Posterior vena cava (tissue), 2 donors: ENCODE data around the gene EXTL1. TPM values are rescaled to one million over a fixed set of nuclear protein-coding genes. Genes with fewer than 3 reads are reported as not detected.

Experiments used
- DNase-seq: peaks from one replicate; pipeline ENCODE4 v3.0.0-alpha.2; 2020; ENCODE audit warnings: low spot score
- intact Hi-C, 2 donors: fragments of 100-400 bp; cut with DNase I; formaldehyde crosslinking; loops; one replicate each; pipeline versions ENCODE4 v1.14.1 to v1.14.2; 2022 to 2023
- total RNA-seq, 2 donors: library from RNA; stranded (reverse); fragmentation: NEBNext Ultra II Directional; extraction: Animal tissue kit (Norgen Biotek cat#: 25700); gene quantifications; one replicate each; pipeline ENCODE4 v1.2.1, GENCODE V29; 2021
- donor health status: DM: yes; HTN: yes; CAD: no.
- donor health status: DM: yes; HTN: yes; CAD: no.

EXTL1 gene
- total RNA-seq, 2 donors from 2014 or later: 1.7 TPM; not detected in 1

DNA sequence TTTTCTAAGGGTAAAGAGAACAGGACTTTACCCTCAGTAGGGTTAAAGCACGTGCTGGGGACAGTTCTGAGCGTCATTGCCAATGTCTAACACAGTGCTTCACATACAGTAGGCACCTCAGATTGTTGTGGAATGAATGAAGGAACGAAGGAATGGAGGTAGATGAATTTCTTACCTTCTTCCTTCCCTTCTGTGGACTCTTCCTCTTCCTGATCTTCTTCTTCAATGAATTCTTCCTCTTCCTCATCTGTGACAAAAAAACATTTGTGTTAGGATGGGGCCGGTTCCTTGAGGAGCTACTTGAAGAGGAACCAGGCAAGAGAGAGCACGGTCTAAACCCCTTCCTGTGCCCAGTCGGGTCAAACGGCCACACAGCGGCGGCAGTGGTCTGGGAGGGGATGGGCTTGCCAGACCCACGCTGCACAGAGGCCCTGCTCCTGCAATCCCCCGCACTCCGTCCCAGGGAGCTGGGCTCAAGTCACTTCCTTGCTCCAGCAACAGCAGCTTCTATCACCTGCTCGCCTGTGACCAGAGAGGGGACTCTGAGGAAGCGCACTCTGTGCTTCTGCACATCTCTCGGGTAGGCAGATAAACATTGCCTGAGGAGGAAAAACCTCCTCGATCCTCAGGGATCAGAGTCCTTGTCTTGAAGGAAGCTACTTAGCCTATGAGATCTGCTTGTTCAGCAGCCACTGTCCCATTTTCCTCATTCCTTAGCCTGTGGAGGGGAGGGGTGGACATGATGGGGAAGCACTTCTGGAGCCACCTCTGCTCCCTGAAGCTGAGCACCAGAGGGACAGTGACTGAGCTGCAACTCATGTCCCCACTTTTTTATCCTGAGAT is 32.4 kb downstream of the EXTL1 start:
- intact Hi-C loops: no loop called here
- DNase-seq: no peak

DNA sequence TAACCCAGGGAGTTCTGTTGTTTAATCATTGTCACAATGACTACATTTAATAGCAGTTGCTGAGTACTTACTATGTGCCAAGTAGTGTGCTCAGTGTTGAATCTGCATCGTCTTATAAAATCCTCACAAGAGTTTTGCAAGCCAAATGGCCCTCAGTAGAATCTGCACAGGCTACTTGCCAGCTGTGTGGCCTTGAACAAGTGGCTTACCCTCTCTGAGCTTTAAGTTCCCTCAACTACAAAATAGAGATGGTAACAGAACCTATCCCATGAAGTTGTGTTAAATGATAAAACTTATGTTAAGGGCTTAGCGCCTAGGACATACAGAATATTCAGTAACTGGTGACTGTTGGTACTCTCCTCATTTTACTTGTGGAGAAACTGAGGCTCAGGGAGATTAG is 33.5 kb downstream of the EXTL1 start:
- DNase-seq: no peak
- intact Hi-C loops: no loop called here

DNA sequence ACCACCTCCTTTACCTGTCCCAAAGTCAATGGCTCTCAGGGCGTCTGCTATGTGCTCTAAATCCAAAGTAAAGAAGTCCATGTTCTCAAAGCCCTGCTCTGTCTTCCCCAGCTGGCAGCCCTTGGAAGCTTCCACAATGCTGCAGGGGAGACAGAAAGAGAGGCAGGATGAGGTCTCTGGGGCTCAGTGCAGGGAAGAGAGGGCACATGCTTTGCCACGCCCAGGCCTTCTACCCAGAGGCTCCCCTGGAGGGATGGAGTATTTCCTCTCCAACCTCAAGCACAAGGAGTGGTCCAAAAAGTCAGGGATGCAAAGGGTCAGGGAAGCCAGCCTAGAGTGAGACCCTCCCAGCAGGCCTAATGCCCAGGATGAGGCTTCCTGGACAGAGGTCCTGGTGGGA is 35.6 kb downstream of the EXTL1 start:
- DNase-seq: no peak
- intact Hi-C loops: no loop called here

DNA sequence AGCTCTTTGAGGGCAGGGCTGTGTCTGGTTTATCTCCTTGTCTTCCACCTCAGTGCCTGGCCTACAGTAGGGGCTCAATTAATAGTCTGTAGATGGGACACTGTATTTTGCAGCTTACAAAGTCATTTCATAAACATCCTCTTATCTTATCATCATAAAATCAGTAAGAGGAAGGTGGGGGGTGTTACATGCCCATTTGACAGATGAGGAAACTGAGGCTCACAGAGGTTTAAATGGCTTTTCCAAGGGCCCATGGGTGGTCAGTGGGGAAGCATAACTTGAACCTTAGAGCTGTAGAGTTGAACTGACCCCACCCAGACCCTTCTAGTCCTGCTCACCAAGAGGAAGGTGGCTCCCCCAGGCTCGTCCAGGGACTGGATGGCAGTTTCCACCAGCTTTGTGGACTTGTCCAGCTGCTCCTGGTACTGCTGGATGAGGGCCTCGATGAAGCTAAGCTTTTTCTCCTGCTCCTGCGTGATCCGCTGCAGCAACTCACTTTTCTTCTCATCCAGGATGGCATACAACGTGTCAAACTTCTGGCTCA is 36.5 kb downstream of the EXTL1 start:
- intact Hi-C loops: no loop called here
- no peak for DNase-seq

DNA sequence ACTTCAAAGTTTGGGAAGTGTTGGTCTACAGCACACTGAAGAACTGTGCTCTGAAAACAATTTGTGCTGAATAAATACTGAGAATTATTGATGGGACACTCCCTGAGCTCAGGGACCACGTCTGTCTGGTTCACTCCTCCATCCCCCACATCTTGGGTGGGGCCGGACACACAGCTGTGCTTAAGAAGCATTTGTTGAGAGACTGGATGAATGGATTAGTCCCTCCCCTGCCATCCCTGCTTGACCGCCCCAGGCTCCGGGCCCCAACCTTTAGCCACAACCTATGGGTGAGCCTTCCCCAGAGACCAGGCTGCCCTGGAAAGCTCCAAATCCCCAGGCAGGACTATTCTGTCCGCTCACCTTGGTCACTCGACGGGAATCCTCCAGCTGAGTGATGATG is 38.3 kb downstream of the EXTL1 start:
- DNase-seq: no peak
- intact Hi-C loops: no loop called here

DNA sequence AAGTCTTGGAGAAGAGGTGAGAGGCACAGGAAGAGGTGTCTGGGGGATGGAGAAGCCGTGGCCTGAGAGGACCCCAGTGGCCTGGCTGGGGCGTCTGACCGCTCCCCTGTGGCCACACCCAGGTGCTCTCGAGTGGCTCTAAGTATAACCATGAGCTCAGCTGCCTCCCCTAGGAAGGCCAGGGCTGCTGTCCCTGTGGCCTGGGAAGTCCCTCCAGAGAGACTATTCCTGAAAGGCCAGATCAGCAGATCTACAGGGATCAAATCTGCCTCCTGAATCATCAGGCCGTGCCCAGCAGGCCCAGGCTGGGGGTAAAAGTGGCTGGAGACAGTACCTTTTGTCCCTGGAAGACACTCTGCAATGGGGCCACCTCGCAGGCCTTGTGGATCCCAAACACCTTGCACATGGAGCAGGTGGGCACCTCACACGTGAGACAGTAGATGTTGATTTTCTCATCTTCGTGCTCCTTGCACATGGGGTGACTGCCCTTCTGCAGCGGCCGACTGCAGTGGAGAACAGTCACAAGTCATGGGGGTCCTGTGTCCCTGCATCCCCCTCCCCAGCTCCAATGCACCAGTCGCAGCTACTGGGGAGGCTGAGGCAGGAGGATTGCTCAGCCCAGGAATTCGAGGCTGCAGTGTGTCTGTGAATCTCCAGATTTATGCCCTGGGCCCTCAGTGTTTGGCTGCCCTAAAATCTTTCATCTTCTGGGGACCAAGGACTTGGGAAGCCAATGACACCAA is 39.4 kb downstream of the EXTL1 start:
- DNase-seq: no peak
- intact Hi-C loops: no loop called here

DNA sequence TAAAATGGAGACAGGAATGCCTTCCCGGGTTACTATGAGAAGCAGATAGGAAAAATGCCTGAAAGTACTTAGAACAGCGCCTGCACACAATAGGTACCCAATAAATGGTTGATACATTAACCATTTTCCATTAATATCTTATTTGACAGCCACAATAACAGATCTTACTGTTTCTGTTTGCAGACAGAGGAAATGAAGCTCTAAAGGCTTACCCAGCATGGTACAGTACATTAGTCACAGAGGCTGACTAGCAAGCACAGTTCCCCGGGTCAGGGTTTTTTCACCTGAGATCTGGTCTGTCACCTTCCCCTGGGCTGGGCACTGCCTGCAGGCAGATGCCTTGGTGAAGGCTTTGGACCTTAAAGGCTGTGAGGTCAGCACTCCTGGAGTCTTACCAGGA is 43.0 kb downstream of the EXTL1 start:
- DNase-seq: no peak
- intact Hi-C loops: no loop called here

DNA sequence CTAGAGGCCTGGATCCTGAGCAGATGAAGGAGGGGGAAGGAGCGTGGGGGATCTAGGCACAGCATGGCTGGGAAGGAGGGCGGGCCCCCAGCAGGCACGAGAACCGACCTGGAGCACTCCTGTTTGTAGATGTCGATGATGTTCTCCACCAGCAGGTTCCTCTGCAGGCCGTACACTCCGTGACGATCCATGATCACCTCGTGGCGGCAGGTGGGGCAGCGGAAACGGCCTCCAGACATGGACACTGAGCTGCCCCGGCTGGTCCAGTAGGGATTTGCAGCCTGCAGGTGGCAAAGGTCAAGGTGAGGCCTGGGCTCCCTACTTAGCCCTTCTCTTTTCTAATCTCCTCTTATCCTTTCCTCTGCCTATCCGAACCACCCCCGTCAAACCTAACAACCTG is 44.6 kb downstream of the EXTL1 start:
- DNase-seq: no peak
- intact Hi-C loops: no loop called here

DNA sequence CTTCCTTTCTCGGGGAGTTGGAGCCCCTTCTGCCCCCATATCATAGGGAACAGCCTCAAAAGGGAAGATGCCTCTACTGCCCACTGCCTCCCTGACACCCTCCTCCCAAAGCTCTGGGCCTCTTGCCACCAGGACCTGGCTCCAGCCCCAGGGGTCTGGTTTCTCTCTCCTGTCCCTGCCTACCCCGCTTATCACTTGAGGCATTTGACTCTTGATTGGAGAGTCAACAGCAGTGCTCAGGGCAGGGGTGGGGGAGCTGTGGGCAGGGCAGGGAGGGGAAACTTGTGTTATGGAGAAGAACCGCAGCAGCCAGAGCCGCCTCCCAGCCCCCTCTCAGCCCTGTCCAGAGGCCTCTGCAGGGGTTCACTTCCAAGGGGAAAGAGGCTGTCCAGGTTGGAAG is 45.3 kb downstream of the EXTL1 start:
- DNase-seq: no peak
- intact Hi-C loops: no loop called here

DNA sequence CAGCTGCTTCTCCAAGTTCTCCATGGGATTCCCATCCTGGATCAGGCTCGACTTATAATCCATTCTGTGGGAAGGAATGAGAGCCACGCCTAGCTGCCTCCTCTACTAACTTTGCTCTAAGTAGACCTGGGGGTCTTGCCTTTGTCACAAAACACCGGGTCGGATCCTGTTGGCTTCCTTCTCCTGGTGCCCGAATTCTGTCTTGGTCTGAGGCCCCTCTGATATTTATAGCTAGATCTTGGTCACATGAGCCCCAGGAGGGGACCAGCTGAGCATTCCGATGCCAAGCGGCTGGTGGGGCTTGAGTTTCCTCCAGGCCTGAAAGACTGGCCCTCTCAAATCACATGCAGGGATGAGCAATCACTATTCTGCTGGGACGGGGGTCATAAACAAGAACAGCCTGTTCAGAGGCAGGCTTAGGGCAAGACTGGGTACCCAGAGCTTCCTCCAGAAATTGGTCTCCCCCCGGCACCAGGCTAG is 45.9 kb downstream of the EXTL1 start, which contains the start of gene TRIM63:
TSS of gene TRIM63 (minus strand) at position 199 of the 480 bp plus-strand sequence. CDS start at position 63, 136 bp downstream.
- no peak for DNase-seq
- intact Hi-C loops: no loop called here

DNA sequence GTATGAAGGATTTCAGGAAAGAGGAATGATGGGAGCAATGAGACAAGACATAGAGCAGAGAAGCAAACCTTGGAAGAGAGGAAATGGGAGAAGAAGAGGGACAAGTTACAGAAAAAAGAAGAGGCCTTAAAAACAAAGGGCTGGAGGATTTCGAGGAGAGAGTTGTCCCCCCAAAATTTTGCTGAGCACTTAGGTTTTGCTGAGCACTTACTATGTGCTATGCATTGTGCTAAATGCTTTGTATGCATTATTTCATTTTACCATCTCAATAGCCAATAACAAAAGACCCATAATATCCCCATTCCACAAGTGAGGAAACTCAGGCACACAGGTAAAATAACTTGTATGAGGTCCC is 48.3 kb downstream of the EXTL1 start:
- DNase-seq: no peak
- intact Hi-C loops: loop anchor here in 1 of 2 donors (10.0 kb wide), 1 partner anchor 1315 kb away; no protein-coding TSS in a partner anchor

DNA sequence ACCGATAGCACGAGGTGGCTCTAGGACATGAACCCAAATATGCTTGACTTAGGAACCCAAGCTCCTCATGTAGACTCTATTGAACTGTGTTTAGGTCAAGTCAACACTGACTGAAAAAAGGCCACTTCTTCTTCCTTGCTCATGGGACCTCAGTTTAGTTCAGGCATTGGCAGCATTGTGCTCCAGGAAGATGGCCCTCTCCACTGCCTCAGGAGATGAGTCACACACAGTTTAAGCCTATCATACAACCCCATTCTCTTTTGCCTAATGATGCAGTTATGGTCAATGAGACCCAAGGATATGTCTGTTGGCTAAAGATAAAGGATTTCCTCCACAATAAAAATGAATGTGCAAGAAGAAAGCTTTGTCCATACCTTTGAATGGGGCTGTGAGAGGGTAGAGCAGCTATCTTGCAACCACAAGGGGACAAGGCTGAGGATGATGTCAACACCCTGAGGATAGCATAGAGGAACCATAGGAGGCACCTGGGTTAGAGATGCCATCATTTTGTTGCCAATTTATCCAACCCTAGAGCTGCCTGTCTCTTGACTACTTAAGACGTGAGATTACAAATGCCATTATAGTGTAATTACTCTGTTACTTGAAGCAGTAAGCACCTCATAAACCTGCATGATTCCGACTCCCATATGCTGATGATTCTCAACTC is 48.9 kb downstream of the EXTL1 start:
- intact Hi-C loops: loop anchor here in 1 of 2 donors (10.0 kb wide), 1 partner anchor 1316 kb away; no protein-coding TSS in a partner anchor
- no peak for DNase-seq

DNA sequence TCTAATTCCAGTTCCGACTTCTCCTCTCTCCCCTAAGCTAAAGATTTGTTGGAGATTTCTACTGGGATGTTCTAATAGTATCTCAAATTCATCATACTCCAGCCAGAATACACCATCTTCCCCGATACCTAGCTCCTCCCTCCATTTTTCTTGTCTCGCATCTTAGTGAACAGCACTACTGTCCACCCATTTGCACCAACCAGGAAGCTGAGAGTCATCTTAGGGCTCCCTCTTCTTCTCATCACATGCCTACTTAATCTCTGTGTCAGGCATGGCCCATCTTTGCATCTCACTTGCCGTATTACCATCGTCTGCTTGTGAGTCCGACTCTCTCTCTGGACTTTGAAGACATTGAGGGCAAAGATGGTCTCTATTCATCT is 49.4 kb downstream of the EXTL1 start:
- DNase-seq: no peak
- intact Hi-C loops: loop anchor here in 1 of 2 donors (10.0 kb wide), 1 partner anchor 1316 kb away; no protein-coding TSS in a partner anchor

DNA sequence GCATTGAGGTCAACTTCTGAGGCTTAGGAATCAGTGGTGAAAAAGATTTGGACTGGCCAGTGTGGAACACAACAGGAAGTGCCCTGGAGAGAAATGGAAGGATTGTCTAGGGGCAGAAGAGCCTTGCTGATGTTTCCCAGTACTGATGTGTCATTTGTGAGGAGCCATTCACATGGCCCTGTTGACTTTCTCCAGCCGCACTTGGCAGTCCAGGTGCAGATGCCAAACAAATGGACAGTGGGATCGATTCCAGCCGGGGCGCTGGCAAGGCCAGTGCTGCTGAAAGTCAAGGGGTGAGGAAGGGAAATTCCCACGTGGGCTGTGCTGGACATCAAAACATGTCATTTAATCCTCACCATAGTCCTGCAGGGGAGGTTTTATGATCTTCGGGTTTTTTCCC is 50.7 kb downstream of the EXTL1 start:
- no peak for DNase-seq
- intact Hi-C loops: loop anchor here in 1 of 2 donors (10.0 kb wide), 1 partner anchor 1318 kb away; no protein-coding TSS in a partner anchor

DNA sequence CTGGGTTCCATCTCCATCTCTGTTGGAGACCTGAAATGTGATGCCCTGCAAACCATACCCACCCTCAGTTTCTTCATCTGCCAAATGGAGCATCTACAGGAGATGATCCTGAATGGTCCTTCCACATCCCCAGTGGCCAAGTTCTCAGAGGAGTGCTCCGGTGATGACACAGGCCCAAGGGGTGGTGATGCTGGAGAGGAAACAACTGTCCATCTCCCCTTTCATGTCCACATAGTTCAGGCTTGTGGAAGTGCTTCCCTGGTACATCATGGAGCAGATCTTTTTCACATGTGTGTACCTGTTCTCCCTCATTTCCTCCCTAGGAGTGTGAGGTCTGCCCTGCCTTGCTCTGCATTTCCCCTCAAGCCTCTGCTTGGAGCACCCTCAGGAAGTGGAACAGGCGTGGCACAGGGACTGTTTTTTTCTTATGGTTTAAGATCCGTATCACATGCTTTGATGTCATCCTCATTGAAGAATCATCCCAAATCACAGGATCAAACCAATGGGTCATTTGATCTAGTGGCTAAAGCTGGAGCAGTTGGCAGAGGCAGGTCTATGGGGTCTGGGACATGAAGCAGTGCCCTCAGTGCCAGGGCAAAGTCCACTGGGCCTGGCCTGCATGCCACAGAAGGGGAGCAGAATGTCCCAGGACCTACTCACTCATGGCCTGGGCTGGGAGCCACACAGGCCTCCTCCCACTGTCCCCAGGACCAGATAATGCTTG is 54.0 kb downstream of the EXTL1 start:
- no peak for DNase-seq
- intact Hi-C loops: loop anchor here in 1 of 2 donors (10.0 kb wide), 1 partner anchor 1321 kb away; no protein-coding TSS in a partner anchor

DNA sequence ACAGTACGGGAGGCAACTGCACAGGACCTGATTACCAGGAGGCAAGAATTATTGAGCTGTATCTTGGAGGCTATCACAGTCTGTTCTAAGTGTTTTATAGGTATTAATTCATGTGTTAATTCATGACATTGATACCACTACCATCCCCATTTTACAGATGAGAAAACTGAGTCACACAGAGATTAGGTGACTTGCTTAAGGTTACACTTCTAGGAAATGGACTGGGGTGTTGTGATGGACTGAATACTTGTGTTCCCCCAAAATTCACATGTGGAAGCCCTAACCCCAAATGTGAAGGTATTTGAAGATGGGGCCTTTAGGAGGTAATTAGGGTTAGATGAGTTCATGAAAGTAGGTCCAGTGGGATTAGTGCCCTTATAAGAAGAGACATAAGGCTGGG is 55.9 kb downstream of the EXTL1 start:
- no peak for DNase-seq
- intact Hi-C loops: loop anchor here in 1 of 2 donors (10.0 kb wide), 1 partner anchor 1323 kb away; no protein-coding TSS in a partner anchor

DNA sequence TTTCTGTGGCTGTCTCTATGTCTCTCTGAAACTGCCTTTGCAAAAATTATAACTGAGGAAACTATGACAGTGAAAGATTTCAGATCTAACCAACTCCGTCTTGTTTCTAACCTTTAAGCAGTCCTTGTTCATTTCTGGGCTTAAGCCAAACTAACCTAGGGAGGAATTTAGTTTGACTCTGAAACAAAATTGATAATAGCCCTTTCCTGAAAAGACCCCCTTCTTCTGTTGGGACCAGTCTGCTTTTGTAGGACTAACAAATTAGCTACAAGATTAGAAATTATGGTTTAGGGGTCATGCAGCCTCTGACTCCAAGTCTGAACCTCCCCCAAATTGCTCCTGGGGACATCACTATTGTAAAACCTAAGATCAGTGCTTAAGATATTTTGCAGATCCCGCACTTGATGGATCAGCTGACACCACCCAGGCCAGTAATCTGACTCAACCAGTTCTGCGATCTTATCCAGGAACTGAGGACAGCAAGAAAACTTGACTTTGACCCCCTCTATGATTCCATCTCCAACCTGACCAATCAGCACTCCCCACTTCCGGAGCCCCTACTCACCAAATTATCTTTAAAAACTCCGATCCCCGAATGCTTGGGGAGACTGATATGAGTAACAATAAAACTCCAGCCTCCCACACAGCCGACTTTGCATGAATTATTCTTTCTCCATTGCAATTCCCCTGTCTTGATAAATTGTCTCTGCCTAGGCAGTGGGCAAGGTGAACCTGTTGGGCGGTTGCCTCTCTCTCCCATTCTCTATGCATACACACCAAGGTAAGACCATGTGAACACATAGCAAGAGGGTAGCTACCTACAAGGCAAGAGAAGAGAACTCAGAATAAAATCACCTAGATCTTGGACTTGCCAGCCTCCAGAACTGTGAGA is 57.0 kb downstream of the EXTL1 start:
- no peak for DNase-seq
- intact Hi-C loops: loop anchor here in 1 of 2 donors (10.0 kb wide), 1 partner anchor 1324 kb away; no protein-coding TSS in a partner anchor

DNA sequence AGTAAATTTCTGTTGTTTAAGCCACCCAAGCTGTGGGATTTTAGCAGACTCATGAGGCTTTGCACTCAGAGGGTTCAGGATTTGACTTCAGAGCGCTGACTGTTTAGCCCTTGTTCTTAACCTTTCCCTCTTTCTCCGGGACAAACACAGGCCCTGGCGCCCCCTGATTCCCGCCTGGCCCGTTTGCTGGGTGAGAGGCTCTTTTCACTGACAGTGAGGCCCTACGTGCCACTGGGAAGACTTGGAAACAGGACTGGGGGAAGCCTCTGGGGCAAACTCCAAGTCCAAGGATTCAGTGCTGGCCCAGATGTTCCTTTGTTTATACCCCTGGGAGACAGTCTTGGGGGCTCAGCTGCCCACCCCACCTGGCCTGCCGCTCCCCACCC is 57.6 kb downstream of the EXTL1 start:
- intact Hi-C loops: loop anchor here in 1 of 2 donors (10.0 kb wide), 1 partner anchor 1324 kb away; no protein-coding TSS in a partner anchor

More for the DNA sequence above, 57.6 kb downstream of the EXTL1 start:
- no peak for DNase-seq
